ENCODE measurements around the gene TNRC18. TPM values are rescaled to one million over a fixed set of nuclear protein-coding genes. Genes with fewer than 3 reads are reported as not detected.

The TNRC18 gene
- total RNA-seq, 1 donor from 2014 or later, result 169 TPM

DNA sequence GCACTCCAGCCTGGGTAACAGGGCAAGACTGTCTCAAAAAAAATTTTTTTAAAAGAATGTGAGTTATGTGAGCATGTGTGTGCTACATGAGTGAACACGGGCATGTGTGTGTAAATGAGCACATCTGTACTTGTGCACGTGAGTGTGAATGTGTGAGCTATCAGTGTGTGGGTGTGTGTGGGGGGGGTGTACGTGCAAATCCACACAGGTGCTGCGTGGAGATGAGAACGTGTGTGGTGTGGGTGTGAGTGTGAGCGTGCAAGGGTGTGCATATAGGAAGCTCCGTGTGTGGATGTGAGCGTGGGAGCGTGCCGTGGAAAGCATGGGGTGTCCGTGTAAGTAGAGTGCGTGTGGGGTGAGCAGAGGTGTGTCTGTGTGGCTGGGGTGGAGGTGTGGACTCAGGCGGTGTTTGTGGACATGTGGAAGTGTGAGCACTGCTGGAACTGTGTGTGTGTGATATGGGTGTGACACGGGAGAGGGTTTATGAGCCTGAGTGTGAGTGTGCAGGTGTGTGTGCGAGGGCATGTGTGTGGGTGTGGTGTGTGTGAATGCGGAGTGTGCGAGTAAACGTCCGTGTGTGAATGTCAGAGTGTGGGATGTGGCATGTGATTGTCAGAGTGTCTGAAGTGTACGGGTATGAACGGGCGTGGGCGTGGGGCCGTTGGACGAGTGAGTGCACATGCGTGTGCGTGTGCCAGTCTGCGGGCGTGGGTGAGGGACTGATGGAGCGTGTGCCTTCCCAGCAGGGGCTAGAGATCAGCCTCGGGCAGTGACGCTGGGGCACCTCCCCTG, 45.9 kb upstream of the TNRC18 start:
- Mint-ChIP-seq H3K36me3 (peaks cover 3% of the 10 kb centered on the region), H3K4me1 (ENCODE audit: unreplicated experiment) (no peaks in the 10 kb centered on the region), H3K4me3 (no peak overlapping the region), H3K9me3 (no peaks in the 10 kb centered on the region), H3K27ac (no peak overlapping the region), H3K27me3 (no peaks in the 10 kb centered on the region)
- DNase-seq (ENCODE audit: extremely low spot score, unreplicated experiment), result no peak
- TF ChIP-seq, protein P1, sequence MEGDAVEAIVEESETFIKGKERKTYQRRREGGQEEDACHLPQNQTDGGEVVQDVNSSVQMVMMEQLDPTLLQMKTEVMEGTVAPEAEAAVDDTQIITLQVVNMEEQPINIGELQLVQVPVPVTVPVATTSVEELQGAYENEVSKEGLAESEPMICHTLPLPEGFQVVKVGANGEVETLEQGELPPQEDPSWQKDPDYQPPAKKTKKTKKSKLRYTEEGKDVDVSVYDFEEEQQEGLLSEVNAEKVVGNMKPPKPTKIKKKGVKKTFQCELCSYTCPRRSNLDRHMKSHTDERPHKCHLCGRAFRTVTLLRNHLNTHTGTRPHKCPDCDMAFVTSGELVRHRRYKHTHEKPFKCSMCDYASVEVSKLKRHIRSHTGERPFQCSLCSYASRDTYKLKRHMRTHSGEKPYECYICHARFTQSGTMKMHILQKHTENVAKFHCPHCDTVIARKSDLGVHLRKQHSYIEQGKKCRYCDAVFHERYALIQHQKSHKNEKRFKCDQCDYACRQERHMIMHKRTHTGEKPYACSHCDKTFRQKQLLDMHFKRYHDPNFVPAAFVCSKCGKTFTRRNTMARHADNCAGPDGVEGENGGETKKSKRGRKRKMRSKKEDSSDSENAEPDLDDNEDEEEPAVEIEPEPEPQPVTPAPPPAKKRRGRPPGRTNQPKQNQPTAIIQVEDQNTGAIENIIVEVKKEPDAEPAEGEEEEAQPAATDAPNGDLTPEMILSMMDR (conservative IDR thresholded peaks at IDR 0.05), result no peak

GRCh38 chr7:5467645-5468044, 44.0 kb upstream of the TNRC18 start:
- TF ChIP-seq, protein P1 (conservative IDR thresholded peaks at IDR 0.05), result no peak
- H3K4me1 Mint-ChIP-seq (ENCODE audit: unreplicated experiment), result no peaks in the 10 kb centered on the region
- no peak overlapping the region for H3K4me3 Mint-ChIP-seq
- no peaks in the 10 kb centered on the region for H3K27me3 Mint-ChIP-seq
- H3K9me3 Mint-ChIP-seq, result no peaks in the 10 kb centered on the region
- H3K36me3 Mint-ChIP-seq, result no peaks in the 10 kb centered on the region
- no peak for DNase-seq (ENCODE audit: extremely low spot score, unreplicated experiment)
- no peak overlapping the region for H3K27ac Mint-ChIP-seq

DNA sequence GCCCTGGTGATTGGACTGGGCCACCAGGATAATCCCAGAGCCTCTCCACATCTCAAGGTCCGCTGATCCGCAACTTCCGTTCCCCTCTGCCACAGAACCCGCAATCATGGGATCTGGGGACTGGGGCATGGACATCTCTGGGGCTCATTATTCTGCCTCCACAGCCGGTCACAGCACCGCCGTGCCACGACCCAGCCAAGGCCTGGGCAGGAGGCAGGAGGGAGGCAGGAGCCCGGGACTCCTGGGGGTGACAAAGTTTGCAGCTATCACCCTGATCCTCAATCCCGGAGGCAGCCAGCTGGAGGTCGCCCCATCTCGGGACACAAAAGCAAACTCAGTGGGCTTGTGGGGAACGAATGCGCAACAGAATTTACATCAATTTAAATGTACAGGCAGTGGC, 42.9 kb upstream of the TNRC18 start:
- Mint-ChIP-seq H3K4me3 (no peak overlapping the region), H3K27ac (no peak overlapping the region), H3K27me3 (no peaks in the 10 kb centered on the region), H3K36me3 (no peaks in the 10 kb centered on the region), H3K9me3 (no peaks in the 10 kb centered on the region), H3K4me1 (ENCODE audit: unreplicated experiment) (peaks cover 4% of the 10 kb centered on the region)
- no peak for DNase-seq (ENCODE audit: extremely low spot score, unreplicated experiment)
- TF ChIP-seq, protein P1 (conservative IDR thresholded peaks at IDR 0.05), result no peak

DNA sequence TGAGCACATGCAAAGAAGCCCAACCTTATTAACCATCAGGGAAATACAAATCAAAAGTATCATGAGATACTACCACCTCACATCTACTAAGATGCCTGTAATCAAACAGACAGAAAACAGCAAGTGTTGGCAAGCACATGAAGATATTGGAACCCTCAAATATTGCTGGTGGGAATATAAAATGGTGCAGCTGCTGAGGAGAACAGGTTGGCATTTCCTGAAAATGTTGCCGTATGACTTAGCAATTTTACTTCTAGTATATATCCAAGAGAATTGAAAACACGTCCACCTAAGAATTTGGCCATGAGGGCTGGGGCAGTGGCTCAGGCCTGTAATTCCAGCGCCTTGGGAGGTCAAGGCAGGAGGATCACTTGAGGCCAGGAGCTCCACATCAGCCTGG, 39.4 kb upstream of the TNRC18 start:
- H3K4me3 Mint-ChIP-seq, result no peak overlapping the region
- H3K9me3 Mint-ChIP-seq, result no peaks in the 10 kb centered on the region
- no peaks in the 10 kb centered on the region for H3K36me3 Mint-ChIP-seq
- no peak overlapping the region for H3K27ac Mint-ChIP-seq
- TF ChIP-seq, protein P1 (conservative IDR thresholded peaks at IDR 0.05), result no peak
- DNase-seq (ENCODE audit: extremely low spot score, unreplicated experiment), result no peak
- H3K4me1 Mint-ChIP-seq (ENCODE audit: unreplicated experiment), result peaks cover 4% of the 10 kb centered on the region
- no peaks in the 10 kb centered on the region for H3K27me3 Mint-ChIP-seq

- DNase-seq (ENCODE audit: extremely low spot score, unreplicated experiment), result no peak
- no peaks in the 10 kb centered on the region for H3K9me3 Mint-ChIP-seq
- no peaks in the 10 kb centered on the region for H3K36me3 Mint-ChIP-seq
- no peaks in the 10 kb centered on the region for H3K27me3 Mint-ChIP-seq
- H3K27ac Mint-ChIP-seq, result no peak overlapping the region
- H3K4me3 Mint-ChIP-seq, result no peak overlapping the region
- TF ChIP-seq, protein P1 (conservative IDR thresholded peaks at IDR 0.05), result no peak
- H3K4me1 Mint-ChIP-seq (ENCODE audit: unreplicated experiment), result peaks cover 4% of the 10 kb centered on the region
These were observed 38.6 kb upstream of the TNRC18 start for GRCh38 chr7:5462216-5462615.
